Peyer's patch (tissue), 4 donors: ENCODE measurements around the gene CYP27A1. TPM values are rescaled to one million over a fixed set of nuclear protein-coding genes. Genes with fewer than 3 reads are reported as not detected.
"Not testable (repeated sequence)": the region's sequence is repeated elsewhere in the genome, so short reads cannot be mapped to it uniquely, and the experiment has no call there.

Experiments used
- DNase-seq, 3 donors: peaks; one replicate each; pipeline ENCODE4 v3.0.0-alpha.2; 2017 to 2019
- H3K27ac ChIP-seq, 4 donors: fragments of 200-600 bp; sonication (generic); one replicate each; pipeline ENCODE4 v1.5.1; 2016 to 2019
- H3K27me3 ChIP-seq, 2 donors: fragments of 200-600 bp; sonication (generic); one replicate each; pipeline ENCODE4 v1.5.1; 2019
- H3K36me3 ChIP-seq, 3 donors: fragments of 200-600 bp; sonication (generic); one replicate each; pipeline ENCODE4 v1.5.1; 2016 to 2019
- H3K4me1 ChIP-seq, 4 donors: fragments of 200-600 bp; sonication (generic); one replicate each; pipeline ENCODE4 v1.5.1; 2016 to 2019
- H3K4me3 ChIP-seq, 4 donors: fragments of 200-600 bp; sonication (generic); 1 replicate in 3 of 4; 2 replicates in 1 of 4; pipeline ENCODE4 v1.5.1; 2016 to 2019; ENCODE audit warnings: mild to moderate bottlenecking in 1 of 4
- H3K9me3 ChIP-seq, 4 donors: fragments of 200-600 bp; sonication (generic); one replicate each; pipeline ENCODE4 v1.5.1; 2016 to 2019; ENCODE audit warnings: mild to moderate bottlenecking in 1 of 4
- CTCF ChIP-seq, 6 experiments: fragments of 450-650 bp in 4 of 6; fragments of 200-600 bp in 2 of 6; sonication (generic) in 1 of 6; IDR thresholded peaks; one replicate each; pipeline ENCODE4 v1.5.1; 2017 to 2019; ENCODE audit warnings: antibody characterized with exemption in 6 of 6, mild to moderate bottlenecking in 3 of 6, moderate library complexity in 1 of 6
- POLR2A ChIP-seq, 2 donors: fragments of 450-650 bp; IDR thresholded peaks; one replicate each; pipeline ENCODE4 v1.5.1; 2017; ENCODE audit warnings: antibody characterized with exemption in 2 of 2, mild to moderate bottlenecking in 2 of 2, moderate library complexity in 2 of 2
- total RNA-seq, 4 donors: library from RNA; depleted of rRNA; stranded (reverse); fragments of >200 nt; gene quantifications; one replicate each; pipeline ENCODE4 v1.1.0, GENCODE V29; 2016

Gene CYP27A1
- total RNA-seq, 4 donors from 2014 or later = 68.5 to 277 (median 168) TPM

- H3K4me1 ChIP-seq = no peaks in the 10 kb centered on the region
- H3K36me3 ChIP-seq = peaks cover 0 to 40% (median 0%) of the 10 kb centered on the region in 3 donors
- H3K9me3 ChIP-seq = no peaks in the 10 kb centered on the region
- TF ChIP-seq CTCF (IDR thresholded peaks at IDR 0.05) = no peak
- no peak for TF ChIP-seq POLR2A (IDR thresholded peaks at IDR 0.05)
- no peak for DNase-seq
- no peak overlapping the region for H3K4me3 ChIP-seq
- H3K27me3 ChIP-seq = no peaks in the 10 kb centered on the region
- H3K27ac ChIP-seq = no peak overlapping the region
Observed at GRCh38 chr2:218755567-218756404, 26.2 kb upstream of the CYP27A1 start.

DNA sequence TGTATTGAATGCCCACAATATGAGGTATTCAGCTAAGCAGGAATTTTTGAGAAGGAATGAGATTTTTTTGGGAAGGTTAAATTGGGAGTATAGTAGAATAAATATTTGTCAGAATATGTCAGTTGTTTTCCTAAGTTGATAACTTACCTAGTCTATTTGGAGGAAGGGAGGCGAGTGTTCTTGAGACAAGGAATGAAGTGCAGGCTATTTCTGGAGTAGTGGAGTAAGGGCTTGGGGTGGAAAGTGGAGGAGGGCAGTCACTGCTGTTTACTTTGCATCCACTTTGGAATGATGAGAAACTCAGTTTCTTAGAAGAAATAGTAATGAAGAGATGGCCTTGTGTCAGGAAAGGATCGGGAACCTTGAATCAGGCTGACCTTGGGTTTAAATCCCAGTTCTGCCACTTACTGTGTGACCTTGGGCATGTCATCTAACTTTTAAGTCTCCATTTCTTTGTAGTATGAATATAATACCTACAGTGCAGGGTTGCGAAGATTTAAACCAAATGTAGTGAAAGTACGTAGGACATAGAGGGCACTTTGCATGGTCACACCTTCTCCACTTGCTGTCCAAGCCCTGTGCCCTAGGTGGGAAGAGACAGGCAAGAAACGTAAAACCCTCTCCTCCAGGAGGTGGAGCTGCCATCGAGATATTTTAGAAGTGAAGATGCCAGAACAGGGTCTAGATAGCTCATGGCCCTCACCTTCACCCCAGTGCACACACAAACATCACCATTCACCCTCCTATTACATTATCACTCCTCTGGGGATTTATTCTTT, 25.2 kb upstream of the CYP27A1 start:
- Histone ChIP-seq H3K4me1 (no peaks in the 10 kb centered on the region), H3K27me3 (no peaks in the 10 kb centered on the region), H3K9me3 (no peaks in the 10 kb centered on the region), H3K36me3 (peaks cover 0 to 32% (median 0%) of the 10 kb centered on the region in 3 donors), H3K27ac (no peak overlapping the region), H3K4me3 (no peak overlapping the region)
- TF ChIP-seq CTCF (IDR thresholded peaks at IDR 0.05) = no peak
- DNase-seq = no peak

DNA sequence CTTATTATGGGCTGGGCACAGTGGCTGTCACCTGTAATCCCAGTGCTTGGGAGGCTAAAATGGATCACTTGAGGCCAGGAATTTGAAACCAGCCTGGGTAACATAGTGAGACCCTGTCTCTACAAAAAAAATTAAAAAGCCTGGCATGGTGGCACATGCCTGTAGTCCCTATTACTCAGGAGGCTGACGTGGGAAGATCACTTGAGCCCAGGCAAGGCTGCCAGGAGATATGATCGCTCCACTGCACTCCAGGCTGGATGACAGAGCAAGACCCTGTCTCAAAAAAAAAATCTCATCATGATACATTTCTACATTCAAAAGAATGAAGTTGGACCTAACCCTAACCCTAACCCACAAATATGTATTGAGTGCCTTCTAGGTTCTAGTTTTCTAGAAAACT, 20.2 kb upstream of the CYP27A1 start:
- no peak for DNase-seq
- Histone ChIP-seq H3K27me3 (no peaks in the 10 kb centered on the region), H3K36me3 (no peaks in the 10 kb centered on the region), H3K27ac (no peak overlapping the region), H3K4me3 (no peak overlapping the region), H3K4me1 (no peaks in the 10 kb centered on the region), H3K9me3 (no peaks in the 10 kb centered on the region)
- TF ChIP-seq POLR2A (IDR thresholded peaks at IDR 0.05) = no peak
- no peak for TF ChIP-seq CTCF (IDR thresholded peaks at IDR 0.05)

DNA sequence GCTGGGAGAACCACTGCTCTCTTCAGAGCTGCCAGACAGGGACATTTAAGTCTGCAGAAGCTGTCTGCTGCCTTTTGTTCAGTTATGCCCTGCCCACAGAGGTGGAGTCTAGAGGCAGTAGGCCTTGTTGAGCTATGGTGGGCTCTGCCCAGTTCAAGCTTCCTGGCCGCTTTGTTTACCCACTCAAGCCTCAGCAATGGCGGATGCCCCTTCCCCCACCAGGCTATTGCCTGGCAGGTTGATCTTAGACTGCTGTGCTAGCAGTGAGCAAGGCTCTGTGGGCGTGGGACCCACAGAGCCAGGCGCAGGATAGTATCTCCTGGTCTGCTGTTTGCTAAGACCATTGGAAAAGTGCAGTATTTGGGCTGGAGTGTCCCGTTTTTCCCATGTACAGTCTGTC, 9.2 kb upstream of the CYP27A1 start:
- H3K36me3 ChIP-seq, H3K27ac ChIP-seq, H3K4me1 ChIP-seq, H3K9me3 ChIP-seq, H3K4me3 ChIP-seq, DNase-seq, H3K27me3 ChIP-seq: not testable (repeated sequence)

DNA sequence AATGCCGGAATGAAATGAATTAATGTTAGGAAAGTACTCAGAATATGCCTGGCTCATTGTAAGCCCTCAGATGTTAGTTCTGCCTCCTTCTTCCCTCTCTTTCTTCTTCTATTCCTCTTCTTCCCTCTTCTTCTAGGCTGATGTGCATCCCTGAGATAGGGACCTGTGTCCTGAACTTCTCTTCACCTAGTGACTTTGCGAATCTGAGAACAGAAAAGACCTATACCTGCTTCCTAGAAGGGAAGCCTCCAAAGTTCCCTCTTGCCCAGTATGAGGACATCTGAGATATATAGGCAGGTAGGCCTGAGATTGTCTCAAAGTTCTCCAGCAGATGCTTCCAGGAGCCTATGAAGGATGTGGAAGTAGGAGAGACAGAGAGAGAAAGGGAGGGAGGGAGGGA, 8.1 kb upstream of the CYP27A1 start:
- TF ChIP-seq POLR2A (IDR thresholded peaks at IDR 0.05) (no peak), CTCF (IDR thresholded peaks at IDR 0.05) (no peak)
- H3K36me3 ChIP-seq = no peaks in the 10 kb centered on the region
- DNase-seq = no peak
- peaks cover 0 to 2% (median 0%) of the 10 kb centered on the region in 4 donors for H3K9me3 ChIP-seq
- no peak overlapping the region for H3K27ac ChIP-seq
- no peak overlapping the region for H3K4me3 ChIP-seq
- no peaks in the 10 kb centered on the region for H3K4me1 ChIP-seq
- H3K27me3 ChIP-seq = no peaks in the 10 kb centered on the region

GRCh38 chr2:218776488-218776887, 5.5 kb upstream of the CYP27A1 start:
- DNase-seq = no peak
- Histone ChIP-seq H3K27me3 (no peaks in the 10 kb centered on the region), H3K36me3 (no peaks in the 10 kb centered on the region), H3K27ac (no peak overlapping the region), H3K9me3 (peaks cover 0 to 2% (median 0%) of the 10 kb centered on the region in 4 donors), H3K4me3 (no peak overlapping the region), H3K4me1 (no peaks in the 10 kb centered on the region)
- TF ChIP-seq CTCF (IDR thresholded peaks at IDR 0.05) (no peak), POLR2A (IDR thresholded peaks at IDR 0.05) (no peak)
